ENCODE data around the gene TENM3. TPM values are rescaled to one million over a fixed set of nuclear protein-coding genes. Genes with fewer than 3 reads are reported as not detected.

Gene TENM3
- total RNA-seq, 1 donor: 14.0 TPM

DNA sequence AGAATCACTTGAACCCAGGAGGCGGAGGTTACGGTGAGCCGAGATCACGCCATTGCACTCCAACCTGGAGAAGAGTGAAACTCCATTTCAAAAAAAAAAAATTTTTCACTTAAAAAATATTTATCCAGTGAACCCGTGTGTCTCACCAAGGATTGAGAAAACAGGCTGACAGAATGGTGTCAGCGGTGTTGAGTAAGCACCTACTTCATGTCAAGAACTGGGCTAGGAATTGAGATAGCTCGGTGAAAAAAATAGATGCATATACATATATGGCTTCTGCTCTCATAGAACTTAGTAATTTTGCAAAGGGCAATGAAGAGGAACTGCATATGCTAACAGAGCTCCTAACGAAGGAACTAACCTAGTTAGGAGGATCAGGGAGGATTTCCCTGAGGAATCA lies 297.3 kb downstream of the TENM3 start:
- DNase-seq (ENCODE audit: low read depth): no peak
- TF ChIP-seq, protein P1, sequence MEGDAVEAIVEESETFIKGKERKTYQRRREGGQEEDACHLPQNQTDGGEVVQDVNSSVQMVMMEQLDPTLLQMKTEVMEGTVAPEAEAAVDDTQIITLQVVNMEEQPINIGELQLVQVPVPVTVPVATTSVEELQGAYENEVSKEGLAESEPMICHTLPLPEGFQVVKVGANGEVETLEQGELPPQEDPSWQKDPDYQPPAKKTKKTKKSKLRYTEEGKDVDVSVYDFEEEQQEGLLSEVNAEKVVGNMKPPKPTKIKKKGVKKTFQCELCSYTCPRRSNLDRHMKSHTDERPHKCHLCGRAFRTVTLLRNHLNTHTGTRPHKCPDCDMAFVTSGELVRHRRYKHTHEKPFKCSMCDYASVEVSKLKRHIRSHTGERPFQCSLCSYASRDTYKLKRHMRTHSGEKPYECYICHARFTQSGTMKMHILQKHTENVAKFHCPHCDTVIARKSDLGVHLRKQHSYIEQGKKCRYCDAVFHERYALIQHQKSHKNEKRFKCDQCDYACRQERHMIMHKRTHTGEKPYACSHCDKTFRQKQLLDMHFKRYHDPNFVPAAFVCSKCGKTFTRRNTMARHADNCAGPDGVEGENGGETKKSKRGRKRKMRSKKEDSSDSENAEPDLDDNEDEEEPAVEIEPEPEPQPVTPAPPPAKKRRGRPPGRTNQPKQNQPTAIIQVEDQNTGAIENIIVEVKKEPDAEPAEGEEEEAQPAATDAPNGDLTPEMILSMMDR (IDR thresholded peaks at IDR 0.05; ENCODE audit: insufficient read depth, low read length): no peak
- H3K4me3 ChIP-seq (ENCODE audit: low read depth, low read length): no peak overlapping the region

DNA sequence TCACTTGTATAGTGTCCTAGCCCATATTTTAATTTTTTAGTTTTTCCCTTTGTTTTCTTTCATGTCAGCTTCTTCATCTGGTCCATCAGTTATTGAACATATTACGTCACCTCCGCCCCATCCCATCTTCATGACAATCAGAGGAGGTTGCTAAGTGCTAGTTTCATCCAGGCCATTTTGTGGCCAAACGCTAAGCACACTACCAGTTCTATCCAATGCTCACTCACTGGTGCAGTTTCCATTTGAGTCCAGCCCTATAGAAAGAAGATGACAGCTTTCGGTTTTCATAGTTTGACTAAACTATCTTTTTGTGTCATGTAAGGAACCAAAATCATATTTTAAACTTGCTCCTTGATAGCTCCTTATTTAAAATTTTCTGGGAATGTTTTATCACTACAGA lies 304.2 kb downstream of the TENM3 start:
- TF ChIP-seq, protein P1 (IDR thresholded peaks at IDR 0.05; ENCODE audit: insufficient read depth, low read length): no peak
- DNase-seq (ENCODE audit: low read depth): no peak
- H3K4me3 ChIP-seq (ENCODE audit: low read depth, low read length): no peak overlapping the region

DNA sequence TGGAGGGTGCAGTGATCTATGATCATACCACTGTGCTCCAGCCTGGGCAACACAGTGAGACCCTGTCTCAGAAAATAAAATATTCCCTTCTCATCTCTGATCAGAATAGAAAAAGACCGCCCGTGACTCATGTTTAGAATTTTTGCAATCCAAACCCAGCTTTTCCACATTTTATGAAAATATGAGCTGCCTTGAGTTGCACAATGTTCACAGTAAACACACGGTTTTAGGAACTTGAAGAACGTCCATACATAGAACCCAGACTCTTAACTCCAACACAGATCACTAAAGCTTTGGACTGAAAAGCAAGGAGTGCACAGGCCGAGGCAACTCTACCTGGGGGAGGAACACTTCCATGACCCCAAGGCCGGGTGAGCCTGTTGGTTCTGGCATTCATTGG lies 305.0 kb downstream of the TENM3 start:
- H3K4me3 ChIP-seq (ENCODE audit: low read depth, low read length): no peak overlapping the region
- TF ChIP-seq, protein P1 (IDR thresholded peaks at IDR 0.05; ENCODE audit: insufficient read depth, low read length): no peak
- DNase-seq (ENCODE audit: low read depth): no peak

DNA sequence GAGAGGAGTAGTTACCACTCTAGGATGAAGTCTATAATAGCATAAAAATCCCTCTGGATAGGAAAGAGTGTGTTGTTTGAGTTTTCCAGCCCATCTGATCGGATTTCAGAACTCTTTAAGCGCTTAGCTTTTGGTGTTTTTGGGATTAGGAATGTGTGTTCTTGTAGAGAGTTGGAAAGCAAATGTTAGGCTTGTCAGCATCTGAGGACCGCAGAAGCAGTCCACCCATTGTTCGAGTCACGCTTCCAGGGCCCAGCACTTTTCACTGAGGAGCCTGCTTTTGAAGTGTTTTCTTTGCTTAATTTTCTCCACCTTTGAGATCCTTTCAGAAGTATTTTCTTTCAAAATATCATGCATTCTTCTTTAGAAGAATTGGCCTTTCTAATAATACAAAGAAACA lies 306.2 kb downstream of the TENM3 start:
- DNase-seq (ENCODE audit: low read depth): no peak
- no peak overlapping the region for H3K4me3 ChIP-seq (ENCODE audit: low read depth, low read length)
- TF ChIP-seq, protein P1 (IDR thresholded peaks at IDR 0.05; ENCODE audit: insufficient read depth, low read length): no peak

DNA sequence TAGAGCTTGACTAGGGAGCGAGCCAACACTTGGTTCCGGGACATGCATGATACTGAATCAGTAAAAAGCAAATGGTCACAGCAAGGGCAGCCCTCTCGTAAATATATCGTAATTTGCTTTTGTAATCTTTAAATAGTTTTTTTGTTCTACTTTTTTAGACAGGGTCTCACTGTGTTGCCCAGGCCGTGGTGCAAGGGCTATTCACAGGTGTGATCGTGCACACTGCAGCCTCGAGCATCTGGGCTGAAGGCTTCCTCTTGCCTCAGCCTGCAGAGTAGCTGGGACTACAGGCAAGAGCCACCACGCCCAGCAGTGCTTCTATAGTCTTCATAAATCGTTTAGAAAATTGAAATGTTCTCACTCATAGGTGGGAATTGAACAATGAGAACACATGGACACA lies 309.7 kb downstream of the TENM3 start:
- TF ChIP-seq, protein P1 (IDR thresholded peaks at IDR 0.05; ENCODE audit: insufficient read depth, low read length): no peak
- no peak for DNase-seq (ENCODE audit: low read depth)
- no peak overlapping the region for H3K4me3 ChIP-seq (ENCODE audit: low read depth, low read length)

DNA sequence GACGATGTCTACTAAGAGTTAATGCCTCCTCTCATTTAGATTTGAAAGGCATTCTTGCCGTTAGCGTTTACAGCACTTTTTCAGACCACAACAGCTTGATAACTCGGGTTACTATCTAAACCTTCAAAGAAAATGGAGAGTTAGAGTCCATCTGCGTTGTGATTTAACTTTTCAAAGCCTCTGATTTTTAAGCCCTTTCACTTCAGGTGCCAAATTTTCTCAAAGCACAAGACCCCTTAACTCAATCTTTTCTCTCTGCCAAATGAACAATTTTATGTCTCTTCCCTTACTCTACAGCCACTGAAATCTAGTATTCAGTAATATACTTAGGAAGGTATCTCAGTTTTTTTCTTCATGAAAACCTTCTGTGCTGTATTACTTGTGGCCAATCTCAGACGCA lies 310.5 kb downstream of the TENM3 start:
- no peak for DNase-seq (ENCODE audit: low read depth)
- TF ChIP-seq, protein P1 (IDR thresholded peaks at IDR 0.05; ENCODE audit: insufficient read depth, low read length): no peak
- H3K4me3 ChIP-seq (ENCODE audit: low read depth, low read length): no peak overlapping the region

DNA sequence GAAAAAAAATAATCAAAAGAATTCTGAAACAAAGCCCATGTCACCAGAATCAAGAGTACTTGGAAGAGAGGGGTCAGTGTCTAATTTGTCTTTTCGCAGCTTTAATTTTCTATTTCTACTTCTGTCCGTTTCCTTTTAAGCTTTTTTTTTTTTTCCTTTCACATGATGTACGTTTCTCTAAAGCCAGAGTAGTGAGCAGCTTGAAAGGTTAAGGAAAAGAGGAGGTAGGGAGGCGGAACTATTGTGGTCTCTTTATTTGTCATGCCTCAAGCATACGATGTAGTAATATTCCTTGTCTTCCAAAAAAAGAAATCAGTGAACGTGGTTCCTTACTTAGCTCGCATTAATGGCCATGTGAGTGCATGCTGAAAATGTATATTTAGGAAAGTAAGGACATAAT lies 311.5 kb downstream of the TENM3 start:
- H3K4me3 ChIP-seq (ENCODE audit: low read depth, low read length): no peak overlapping the region
- TF ChIP-seq, protein P1 (IDR thresholded peaks at IDR 0.05; ENCODE audit: insufficient read depth, low read length): no peak
- peak; percentile 18 for DNase-seq (ENCODE audit: low read depth)

Measured in fibroblast of the aortic adventitia (primary cell).